HepG2 (cell line): ENCODE data around the gene RGSL1. TPM values are rescaled to one million over a fixed set of nuclear protein-coding genes. Genes with fewer than 3 reads are reported as not detected.

Experiments used
- ATAC-seq: fragments of 200-7000 bp; cut with Tn5 transposase; 3 replicates; pipeline ENCODE4 v1.9.1; 2020; ENCODE audit warnings: mild to moderate bottlenecking, moderate library complexity
- BruUV-seq: library from RNA; stranded (reverse); fragments of 400-500 nt; replicated peaks from 2 replicates; lab custom pipeline; 2021; lab: Mats Ljungman, UMichigan
- CTCF ChIA-PET: fragments of 300-600 bp; formaldehyde crosslinking; extraction: SDS; loops from one replicate; lab custom pipeline; 2021; ENCODE audit warnings: low total read pairs, inconsistent platforms, low intra/inter-chr PET ratio; lab: Yijun Ruan, JAX
- POLR2A ChIA-PET: fragments of 350-600 bp; sonication (Branson Sonifier 250); formaldehyde crosslinking; loops from one replicate; lab custom pipeline; 2020; ENCODE audit warnings: antibody characterized with exemption, inconsistent platforms; lab: Yijun Ruan, JAX
- DNase-seq: peaks from one replicate; pipeline ENCODE4 v3.0.0-alpha.2; 2015; ENCODE audit warnings: low spot score
- FAIRE-seq: peaks from 3 replicates; lab custom pipeline; 2011; peaks lifted over from hg19 to GRCh38; lab: Jason Lieb, UNC
- H2AFZ ChIP-seq: one replicate; pipeline ENCODE4 v1.6.1; 2011; ENCODE audit warnings: low read length, inconsistent platforms
- H3K27ac ChIP-seq: fragments of 300-600 bp; 3 replicates; pipeline ENCODE4 v1.8.0; 2011; ENCODE audit warnings: mixed run types, mild to moderate bottlenecking, mixed read lengths, low read length, inconsistent platforms; ENCODE audit not compliant: insufficient read depth; ENCODE audit errors: extremely low read length
- H3K27me3 ChIP-seq, 2 experiments: fragments of 200-600 bp in 1 of 2; 2 replicates in 1 of 2; 3 replicates in 1 of 2; pipeline versions ENCODE4 v1.6.0 to v1.8.0; 2011; ENCODE audit warnings: low read length in 2 of 2, mild to moderate bottlenecking in 2 of 2, moderate library complexity in 2 of 2, inconsistent platforms in 1 of 2; ENCODE audit not compliant: insufficient read depth in 2 of 2, control insufficient read depth in 1 of 2
- H3K36me3 ChIP-seq, 2 experiments: fragments of 200-600 bp in 1 of 2; replicated peaks in 1 of 2; 2 replicates in 1 of 2; 3 replicates in 1 of 2; pipeline versions ENCODE4 v1.5.1 to v1.8.0; 2011; ENCODE audit warnings: low read length in 2 of 2, inconsistent platforms in 1 of 2; ENCODE audit not compliant: insufficient read depth in 2 of 2, control insufficient read depth in 1 of 2
- H3K4me1 ChIP-seq: 2 replicates; pipeline ENCODE4 v1.5.1; 2012; ENCODE audit warnings: low read length, inconsistent platforms; ENCODE audit not compliant: insufficient read depth
- H3K4me2 ChIP-seq: 2 replicates; pipeline ENCODE4 v1.6.0; 2011; ENCODE audit warnings: low read depth, low read length, inconsistent platforms
- H3K4me3 ChIP-seq, 3 experiments: fragments of 200-600 bp in 1 of 3; sonication (generic), shearing (Covaris generic) in 1 of 3; replicated peaks in 1 of 3; 2 replicates each; pipeline ENCODE4 v1.5.1; 2011 to 2016; ENCODE audit warnings: low read length in 3 of 3, inconsistent platforms in 2 of 3, low read depth in 2 of 3, mild to moderate bottlenecking in 2 of 3, control low read depth in 1 of 3, mixed read lengths in 1 of 3; ENCODE audit not compliant: insufficient read depth in 1 of 3
- H3K79me2 ChIP-seq: one replicate; pipeline ENCODE4 v1.6.1; 2011; ENCODE audit warnings: low read length, inconsistent platforms; ENCODE audit not compliant: insufficient read depth
- H3K9ac ChIP-seq: 2 replicates; pipeline ENCODE4 v1.6.0; 2011; ENCODE audit warnings: mild to moderate bottlenecking, low read depth, low read length, inconsistent platforms; ENCODE audit not compliant: insufficient read depth
- H3K9me3 ChIP-seq: 2 replicates; pipeline ENCODE4 v1.5.1; 2012; ENCODE audit warnings: mild to moderate bottlenecking, low read length
- H4K20me1 ChIP-seq: 2 replicates; pipeline ENCODE4 v1.6.0; 2011; ENCODE audit warnings: inconsistent platforms, mild to moderate bottlenecking, low read length, moderate library complexity; ENCODE audit not compliant: insufficient read depth
- SAFB2 ChIP-seq: sonication (generic); formaldehyde crosslinking; IDR thresholded peaks from 2 replicates; pipeline ENCODE4 v1.5.1; 2020; ENCODE audit warnings: missing genetic modification reagents, low read depth, mild to moderate bottlenecking, borderline replicate concordance
- U2AF2 ChIP-seq: fragments of 200-400 bp; formaldehyde crosslinking; IDR thresholded peaks from 2 replicates; pipeline ENCODE4 v1.6.1; 2017; ENCODE audit warnings: low read depth, mild to moderate bottlenecking, low read length
- ZMYM4 ChIP-seq: sonication (generic); formaldehyde crosslinking; IDR thresholded peaks from 2 replicates; pipeline ENCODE4 v1.8.1; 2023; ENCODE audit warnings: mild to moderate bottlenecking, missing genetic modification reagents
- ZNF83 ChIP-seq: sonication (generic); formaldehyde crosslinking; IDR thresholded peaks from 2 replicates; pipeline ENCODE4 v1.4.0; 2020; ENCODE audit warnings: missing genetic modification reagents, mild to moderate bottlenecking, borderline replicate concordance
- ZNF891 ChIP-seq: sonication (generic); formaldehyde crosslinking; IDR thresholded peaks from 2 replicates; pipeline ENCODE4 v1.5.0; 2020; ENCODE audit warnings: mild to moderate bottlenecking, missing genetic modification reagents
- WGBS: methylation state at CpG from one replicate; pipeline ENCODE4 v1.1.6; 2017; ENCODE audit warnings: low lambda C conversion rate; 5-methylcytosine and 5-hydroxymethylcytosine counted together
- in situ Hi-C: cut with HindIII; loops from 2 replicates; pipeline ENCODE4 v1.10.0; 2017; ENCODE audit warnings: low pct_unique_long_range_greater_than_20kb; ENCODE audit not compliant: extremely low pct_ligation_motif_present
- intact Hi-C: fragments of 100-400 bp; cut with micrococcal nuclease; formaldehyde crosslinking; loops from one replicate; pipeline ENCODE4 v1.10.0; 2022; ENCODE audit not compliant: unreplicated experiment
- polyA plus RNA-seq, 8 experiments: library from polyadenylated mRNA; depleted of rRNA in 3 of 8; stranded (reverse) in 7 of 8; unstranded in 1 of 8; fragments of >200 nt; fragmentation: Illumina TruSeq in 4 of 8; extraction: Trizol in 4 of 8; gene quantifications; 2 replicates each; pipeline versions ENCODE4 v1.2.1 to v1.2.3, GENCODE V29; 2011 to 2016; ENCODE audit warnings: low read depth in 4 of 8, missing spikeins in 1 of 8, mixed read lengths in 1 of 8; ENCODE audit not compliant: insufficient read depth in 1 of 8
- total RNA-seq, 5 experiments: library from RNA; depleted of rRNA; stranded (reverse); fragments of >200 nt; fragmentation: Illumina TruSeq; extraction: Trizol; gene quantifications; 2 replicates each; pipeline ENCODE4 v1.2.3, GENCODE V29; 2016; ENCODE audit warnings: low read depth in 1 of 5
- TF ChIP-seq, protein P1 (sequence below): sonication (generic); formaldehyde crosslinking; conservative IDR thresholded peaks from 2 replicates; pipeline ENCODE4 v1.8.0; 2022; ENCODE audit warnings: missing genetic modification reagents
- TF ChIP-seq, protein P2 (sequence below): sonication (generic); formaldehyde crosslinking; IDR thresholded peaks from 2 replicates; pipeline ENCODE4 v1.5.0; 2020; ENCODE audit warnings: mild to moderate bottlenecking, missing genetic modification reagents, moderate library complexity
- TF ChIP-seq, protein P3 (sequence below): sonication (generic); formaldehyde crosslinking; IDR thresholded peaks from 2 replicates; pipeline ENCODE4 v1.5.0; 2020; ENCODE audit warnings: mild to moderate bottlenecking, missing genetic modification reagents

Gene RGSL1
- total and polyA plus RNA-seq, 2 of the 13 experiments (the other 11 are each of a cell fraction or from before 2014, with no cell fraction given): not detected

DNA sequence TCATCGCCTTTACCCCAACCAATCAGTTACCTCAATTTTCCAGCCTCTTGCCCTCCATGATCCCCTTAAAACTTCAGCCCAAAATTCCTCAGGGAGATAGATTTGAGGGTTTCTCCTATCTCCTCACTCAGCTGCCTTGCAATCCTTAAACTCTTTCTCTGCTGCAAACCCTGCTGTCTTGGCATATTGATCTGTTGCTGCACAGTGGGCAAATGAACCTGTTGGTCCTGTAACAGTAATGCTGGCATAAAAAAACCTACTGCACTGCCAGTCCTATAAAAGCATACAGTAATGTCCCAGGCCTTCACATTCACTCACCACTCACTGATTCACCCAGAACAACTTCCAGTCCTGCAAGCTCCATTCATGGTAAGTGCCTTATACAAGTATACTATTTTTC lies 44.4 kb upstream of the RGSL1 start (continued):
- TF ChIP-seq U2AF2 (no peak), ZMYM4 (CRISPR knock-in tag) (no peak)
- TF ChIP-seq, protein P1, sequence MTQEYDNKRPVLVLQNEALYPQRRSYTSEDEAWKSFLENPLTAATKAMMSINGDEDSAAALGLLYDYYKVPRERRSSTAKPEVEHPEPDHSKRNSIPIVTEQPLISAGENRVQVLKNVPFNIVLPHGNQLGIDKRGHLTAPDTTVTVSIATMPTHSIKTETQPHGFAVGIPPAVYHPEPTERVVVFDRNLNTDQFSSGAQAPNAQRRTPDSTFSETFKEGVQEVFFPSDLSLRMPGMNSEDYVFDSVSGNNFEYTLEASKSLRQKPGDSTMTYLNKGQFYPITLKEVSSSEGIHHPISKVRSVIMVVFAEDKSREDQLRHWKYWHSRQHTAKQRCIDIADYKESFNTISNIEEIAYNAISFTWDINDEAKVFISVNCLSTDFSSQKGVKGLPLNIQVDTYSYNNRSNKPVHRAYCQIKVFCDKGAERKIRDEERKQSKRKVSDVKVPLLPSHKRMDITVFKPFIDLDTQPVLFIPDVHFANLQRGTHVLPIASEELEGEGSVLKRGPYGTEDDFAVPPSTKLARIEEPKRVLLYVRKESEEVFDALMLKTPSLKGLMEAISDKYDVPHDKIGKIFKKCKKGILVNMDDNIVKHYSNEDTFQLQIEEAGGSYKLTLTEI (CRISPR knock-in tag): no peak
- TF ChIP-seq, protein P2, sequence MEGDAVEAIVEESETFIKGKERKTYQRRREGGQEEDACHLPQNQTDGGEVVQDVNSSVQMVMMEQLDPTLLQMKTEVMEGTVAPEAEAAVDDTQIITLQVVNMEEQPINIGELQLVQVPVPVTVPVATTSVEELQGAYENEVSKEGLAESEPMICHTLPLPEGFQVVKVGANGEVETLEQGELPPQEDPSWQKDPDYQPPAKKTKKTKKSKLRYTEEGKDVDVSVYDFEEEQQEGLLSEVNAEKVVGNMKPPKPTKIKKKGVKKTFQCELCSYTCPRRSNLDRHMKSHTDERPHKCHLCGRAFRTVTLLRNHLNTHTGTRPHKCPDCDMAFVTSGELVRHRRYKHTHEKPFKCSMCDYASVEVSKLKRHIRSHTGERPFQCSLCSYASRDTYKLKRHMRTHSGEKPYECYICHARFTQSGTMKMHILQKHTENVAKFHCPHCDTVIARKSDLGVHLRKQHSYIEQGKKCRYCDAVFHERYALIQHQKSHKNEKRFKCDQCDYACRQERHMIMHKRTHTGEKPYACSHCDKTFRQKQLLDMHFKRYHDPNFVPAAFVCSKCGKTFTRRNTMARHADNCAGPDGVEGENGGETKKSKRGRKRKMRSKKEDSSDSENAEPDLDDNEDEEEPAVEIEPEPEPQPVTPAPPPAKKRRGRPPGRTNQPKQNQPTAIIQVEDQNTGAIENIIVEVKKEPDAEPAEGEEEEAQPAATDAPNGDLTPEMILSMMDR (CRISPR knock-in tag): no peak

DNA sequence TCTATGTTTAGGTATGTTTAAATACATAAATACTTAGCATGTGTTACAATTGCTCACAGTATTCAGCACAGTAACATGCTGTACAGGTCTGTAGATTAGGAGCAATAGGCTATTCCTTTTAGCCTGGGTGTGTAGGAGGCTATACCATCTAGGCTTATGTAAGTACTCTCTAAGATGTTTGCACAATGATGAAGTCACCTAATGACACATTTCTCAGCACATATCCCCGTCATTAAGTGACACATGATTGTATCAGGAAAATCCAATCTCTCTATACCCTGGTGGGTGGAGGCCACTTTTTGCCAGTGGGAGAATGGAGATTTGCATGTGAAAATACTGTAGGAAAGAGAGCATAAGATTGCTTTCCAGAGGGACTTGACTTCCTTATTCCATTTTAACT lies 43.9 kb upstream of the RGSL1 start:
- intact Hi-C loops: no loop called here
- no peak overlapping the region for H3K4me3 ChIP-seq
- H3K9me3 ChIP-seq: peaks cover 11% of the 10 kb centered on the region
- no peak for DNase-seq
- H3K4me2 ChIP-seq: no peak overlapping the region
- no peaks in the 10 kb centered on the region for H3K36me3 ChIP-seq
- TF ChIP-seq, protein P3, sequence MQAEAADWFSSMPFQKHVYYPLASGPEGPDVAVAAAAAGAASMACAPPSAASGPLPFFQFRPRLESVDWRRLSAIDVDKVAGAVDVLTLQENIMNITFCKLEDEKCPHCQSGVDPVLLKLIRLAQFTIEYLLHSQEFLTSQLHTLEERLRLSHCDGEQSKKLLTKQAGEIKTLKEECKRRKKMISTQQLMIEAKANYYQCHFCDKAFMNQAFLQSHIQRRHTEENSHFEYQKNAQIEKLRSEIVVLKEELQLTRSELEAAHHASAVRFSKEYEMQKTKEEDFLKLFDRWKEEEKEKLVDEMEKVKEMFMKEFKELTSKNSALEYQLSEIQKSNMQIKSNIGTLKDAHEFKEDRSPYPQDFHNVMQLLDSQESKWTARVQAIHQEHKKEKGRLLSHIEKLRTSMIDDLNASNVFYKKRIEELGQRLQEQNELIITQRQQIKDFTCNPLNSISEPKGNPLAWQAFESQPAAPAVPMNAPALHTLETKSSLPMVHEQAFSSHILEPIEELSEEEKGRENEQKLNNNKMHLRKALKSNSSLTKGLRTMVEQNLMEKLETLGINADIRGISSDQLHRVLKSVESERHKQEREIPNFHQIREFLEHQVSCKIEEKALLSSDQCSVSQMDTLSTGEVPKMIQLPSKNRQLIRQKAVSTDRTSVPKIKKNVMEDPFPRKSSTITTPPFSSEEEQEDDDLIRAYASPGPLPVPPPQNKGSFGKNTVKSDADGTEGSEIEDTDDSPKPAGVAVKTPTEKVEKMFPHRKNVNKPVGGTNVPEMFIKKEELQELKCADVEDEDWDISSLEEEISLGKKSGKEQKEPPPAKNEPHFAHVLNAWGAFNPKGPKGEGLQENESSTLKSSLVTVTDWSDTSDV (CRISPR knock-in tag): no peak
- no peak for TF ChIP-seq ZNF83
- no peak for TF ChIP-seq ZNF891 (CRISPR knock-in tag)
- no peak for TF ChIP-seq SAFB2 (CRISPR knock-in tag)
- no peaks in the 10 kb centered on the region for H3K27me3 ChIP-seq
- WGBS: 0% methylated on average over 1 of the region's 1 CpG
- ChIA-PET POLR2A (no interaction called here), CTCF (no interaction called here)
- in situ Hi-C loops: no loop called here
- ATAC-seq: no peak
- no peak overlapping the region for H3K27ac ChIP-seq
- H4K20me1 ChIP-seq: no peaks in the 10 kb centered on the region
- FAIRE-seq: no peak
- H3K4me1 ChIP-seq: peaks cover 17% of the 10 kb centered on the region
- H2AFZ ChIP-seq: no peak overlapping the region
- no TSS peak for BruUV-seq
- H3K9ac ChIP-seq: no peak overlapping the region
- H3K79me2 ChIP-seq: no peaks in the 10 kb centered on the region
